Head of caudate nucleus (tissue), 42 donors: ENCODE measurements around the gene TFE3.

Source experiments
- DNase-seq, 42 donors: peaks; one replicate each; pipeline versions ENCODE4 v3.0.0 to v3.0.0-alpha.2; 2020 to 2021; ENCODE audit warnings: mixed read lengths in 7 of 42
- intact Hi-C: fragments of 100-400 bp; cut with DNase I; formaldehyde crosslinking; loops from one replicate; pipeline ENCODE4 v1.15.0; 2022

The TFE3 gene

GRCh38 chrX:49043220-49043986 is at the start of gene TFE3:
TSS of gene TFE3 (minus strand) at chrX:49043357. CDS start at chrX:49043226, 131 bp downstream.
- intact Hi-C loops, result loop anchor here (5.0 kb wide), 1 partner anchor 86 kb away; the partner anchor contains the start of gene OTUD5
- peak; percentile 88 to 98 (median 96) for DNase-seq

- no peak for DNase-seq
- intact Hi-C loops, result no loop called here
Measured at GRCh38 chrX:49089553-49089952, 46.4 kb upstream of the TFE3 start.

GRCh38 chrX:49082271-49082871 is 39.2 kb upstream of the TFE3 start:
- intact Hi-C loops, result no loop called here
- DNase-seq, result no peak

GRCh38 chrX:49079489-49080428 is 36.6 kb upstream of the TFE3 start, which contains the start of gene WDR45:
TSS of gene WDR45 (minus strand) at chrX:49079887. CDS start at chrX:49078095, 1,792 bp downstream.
- peak; percentile 57 to 89 (median 78) for DNase-seq
- intact Hi-C loops, result no loop called here

- intact Hi-C loops, result no loop called here
- no peak for DNase-seq
Measured at GRCh38 chrX:49077941-49078340, 34.8 kb upstream of the TFE3 start.

- intact Hi-C loops, result no loop called here
- DNase-seq, result no peak
Measured at GRCh38 chrX:49075347-49075746, 32.2 kb upstream of the TFE3 start.

- intact Hi-C loops, result no loop called here
- peak; percentile 90 to 98 (median 95) for DNase-seq
Measured at GRCh38 chrX:49073601-49074575, 30.7 kb upstream of the TFE3 start, which contains the start of gene PRAF2. TSS of gene PRAF2 (minus strand) at chrX:49074002. CDS start at chrX:49073987, 15 bp downstream.

GRCh38 chrX:49072712-49073095 is 29.5 kb upstream of the TFE3 start:
- DNase-seq, result no peak
- intact Hi-C loops, result no loop called here

GRCh38 chrX:49071877-49072711 is 28.9 kb upstream of the TFE3 start:
- DNase-seq, result peak in 37 of 42 donors; percentile 11 to 69 (median 47)
- intact Hi-C loops, result no loop called here

- intact Hi-C loops, result no loop called here
- DNase-seq, result no peak
Measured at GRCh38 chrX:49070988-49071387, 27.8 kb upstream of the TFE3 start.

- DNase-seq, result no peak
- intact Hi-C loops, result no loop called here
Measured at GRCh38 chrX:49069038-49069437, 25.9 kb upstream of the TFE3 start.

- no peak for DNase-seq
- intact Hi-C loops, result no loop called here
Measured at GRCh38 chrX:49067285-49068120, 24.3 kb upstream of the TFE3 start.

- intact Hi-C loops, result no loop called here
- no peak for DNase-seq
Measured at GRCh38 chrX:49066690-49067089, 23.5 kb upstream of the TFE3 start.

GRCh38 chrX:49066278-49066677 is 23.1 kb upstream of the TFE3 start:
- DNase-seq, result no peak
- intact Hi-C loops, result no loop called here

- no peak for DNase-seq
- intact Hi-C loops, result no loop called here
Measured at GRCh38 chrX:49064735-49065134, 21.6 kb upstream of the TFE3 start.

- no peak for DNase-seq
- intact Hi-C loops, result no loop called here
Measured at GRCh38 chrX:49064303-49064702, 21.1 kb upstream of the TFE3 start.

- intact Hi-C loops, result no loop called here
- DNase-seq, result no peak
Measured at GRCh38 chrX:49063715-49064114, 20.6 kb upstream of the TFE3 start.
